ENCODE data around the gene PTCH2.
"Not testable (repeated sequence)": the region's sequence is repeated elsewhere in the genome, so short reads cannot be mapped to it uniquely, and the experiment has no call there.

PTCH2 gene

GRCh38 chr1:44842862-44843655, at the start of gene PTCH2:
PTCH2 (minus strand) TSS chr1:44843253; CDS start chr1:44842932, 321 bp downstream.
- DNase-seq: peak; percentile 96

DNA sequence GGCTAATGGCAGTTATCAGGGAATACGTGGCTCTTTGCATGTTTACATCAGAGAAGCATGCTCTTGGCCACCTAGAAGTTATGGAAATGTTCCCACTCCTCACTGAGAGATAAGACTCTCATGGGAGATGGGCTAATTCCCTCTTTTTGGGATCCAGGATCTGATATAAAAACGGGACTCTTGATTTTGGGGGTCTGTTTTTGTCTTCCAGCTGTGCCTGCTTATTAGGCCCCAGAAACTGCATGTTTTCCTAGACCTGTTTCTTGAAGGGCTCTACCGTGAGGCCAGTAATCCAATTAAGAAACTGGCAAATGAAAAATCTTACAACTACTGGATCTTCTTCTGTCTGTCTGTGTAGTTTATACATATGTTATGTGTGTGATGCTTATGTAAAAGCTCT, 47.0 kb upstream of the PTCH2 start:
- peak; percentile 44 for DNase-seq

DNA sequence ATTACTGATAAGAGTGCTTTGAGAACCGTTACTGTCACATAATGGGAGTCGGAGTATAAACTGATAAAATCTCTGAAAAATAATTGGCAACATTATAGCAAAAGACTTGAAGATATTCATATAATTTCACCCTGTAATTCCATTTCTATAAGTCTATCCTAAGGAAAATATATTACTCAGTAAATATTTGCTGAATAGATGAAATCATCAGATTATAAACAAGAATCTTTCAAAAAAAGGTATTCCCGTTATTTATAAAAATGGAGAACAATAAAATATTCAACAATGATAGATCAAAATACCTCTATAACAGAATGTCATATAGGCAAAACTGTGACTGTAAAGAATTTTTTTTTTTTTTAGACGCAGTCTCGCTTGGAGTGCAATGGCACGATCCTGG, 42.4 kb upstream of the PTCH2 start:
- DNase-seq: no peak

DNA sequence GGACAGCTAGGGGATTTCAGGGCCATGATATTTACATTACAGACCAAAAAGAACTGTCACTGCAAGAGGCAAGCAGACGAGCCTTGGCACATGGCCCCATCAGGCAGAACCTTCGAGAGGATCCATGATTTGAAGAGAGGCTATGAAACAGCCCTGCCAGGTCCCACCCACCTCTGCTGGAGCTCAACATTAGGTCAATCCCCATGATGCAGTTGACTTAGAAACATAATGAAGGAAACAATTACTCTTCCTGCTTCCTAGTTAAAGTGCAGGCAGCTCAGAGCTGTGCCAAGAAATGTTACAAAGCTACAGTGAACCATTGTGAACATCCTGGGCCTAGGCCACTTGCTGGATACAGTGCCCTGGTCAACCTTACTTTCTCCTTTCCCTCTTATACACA, 41.7 kb upstream of the PTCH2 start:
- no peak for DNase-seq

DNA sequence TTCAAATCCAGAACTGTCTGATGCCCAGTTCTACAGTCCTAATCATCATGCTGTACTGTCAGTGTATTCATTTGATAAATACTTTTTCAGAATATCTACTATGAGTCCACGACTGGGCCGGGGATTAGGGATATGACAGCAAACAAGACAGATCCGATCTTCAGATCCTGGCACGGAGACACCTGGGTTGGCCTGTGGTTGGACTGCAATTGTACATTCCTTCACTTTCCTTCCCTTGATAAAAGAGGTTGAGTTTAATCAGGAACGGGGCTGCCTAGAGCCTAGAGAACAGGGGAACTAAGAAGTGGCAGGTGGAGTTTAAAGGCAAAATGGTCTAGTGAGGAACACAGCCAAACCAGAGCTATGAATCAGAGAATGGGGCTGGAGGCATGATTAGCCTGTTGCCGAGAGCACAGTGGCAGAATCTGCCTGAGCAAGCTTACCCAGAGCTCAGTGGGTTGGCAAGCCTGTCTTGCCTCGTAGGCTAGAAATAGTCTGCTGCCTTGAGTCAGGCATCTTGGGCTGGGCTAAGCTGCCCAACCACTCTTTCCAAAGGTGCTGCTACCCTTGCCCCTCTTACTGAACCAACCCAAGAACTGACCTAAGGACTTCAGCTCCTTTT, 38.1 kb upstream of the PTCH2 start:
- no peak for DNase-seq

- DNase-seq: no peak
Observed at GRCh38 chr1:44874155-44874554, 31.1 kb upstream of the PTCH2 start.

GRCh38 chr1:44870096-44870495, 27.0 kb upstream of the PTCH2 start:
- DNase-seq: no peak

DNA sequence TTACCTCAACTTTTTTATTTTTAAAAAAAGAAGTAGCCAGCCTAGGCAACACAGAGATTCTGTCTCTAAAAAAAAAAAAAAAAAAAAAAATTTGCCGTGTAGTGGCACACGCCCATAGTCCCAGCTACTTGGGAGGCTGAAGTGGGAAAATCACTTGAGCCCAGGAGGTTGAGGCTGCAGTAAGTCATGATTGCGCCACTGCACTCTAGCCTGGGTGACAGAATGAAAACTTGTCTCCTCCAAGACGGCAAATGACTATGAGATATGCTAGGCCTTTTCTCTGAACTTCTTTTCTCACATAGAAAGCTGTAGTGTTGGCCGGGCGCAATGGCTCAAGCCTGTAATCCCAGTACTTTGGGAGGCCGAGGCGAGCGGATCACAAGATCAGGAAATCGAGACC, 24.7 kb upstream of the PTCH2 start:
- DNase-seq: no peak

- no peak for DNase-seq
Observed at GRCh38 chr1:44862829-44863401, 19.9 kb upstream of the PTCH2 start.

DNA sequence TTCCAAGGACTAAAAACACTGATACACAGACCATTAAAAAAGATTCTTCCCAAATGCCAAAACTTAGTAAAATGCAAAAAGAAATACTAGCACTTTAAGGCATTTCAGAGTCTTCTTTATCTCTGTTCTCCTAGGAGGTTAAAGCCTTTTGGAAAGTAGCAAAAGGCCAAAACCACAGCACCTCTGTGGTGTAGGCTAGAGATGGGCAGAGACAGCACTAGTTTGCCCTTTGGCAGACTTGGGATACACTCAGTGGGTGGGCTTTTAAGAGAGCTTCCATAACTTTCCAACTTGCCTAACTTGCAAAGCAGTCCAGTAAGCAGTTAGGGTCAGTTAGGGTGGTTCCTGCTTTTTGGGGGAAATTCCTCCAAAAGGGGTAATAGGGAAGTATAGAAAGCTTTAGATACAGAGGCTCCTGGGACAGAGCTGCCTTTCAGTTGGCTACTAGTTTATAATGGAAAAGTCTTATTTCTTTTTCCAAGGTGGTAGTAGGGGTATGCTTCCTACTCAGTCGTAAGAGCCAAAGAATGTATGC, 17.9 kb upstream of the PTCH2 start:
- DNase-seq: no peak

DNA sequence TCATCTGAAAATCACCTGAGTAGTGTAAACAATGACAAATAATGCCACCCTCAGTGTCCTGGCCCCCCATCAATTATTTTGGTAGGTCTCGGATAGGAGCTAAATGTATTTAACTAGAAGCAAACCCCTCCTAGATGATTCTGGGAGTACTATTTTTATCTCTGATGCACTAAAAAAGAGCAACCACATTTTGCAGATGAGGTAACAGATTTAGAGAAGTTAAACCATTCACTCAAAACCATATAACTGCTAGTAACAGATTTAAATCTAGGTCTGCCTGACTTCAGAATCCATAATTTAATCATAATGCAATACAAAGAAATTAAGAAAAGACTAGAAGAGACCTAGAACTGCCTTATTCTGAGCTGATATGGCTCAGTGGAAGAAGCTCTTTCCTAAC, 17.3 kb upstream of the PTCH2 start:
- no peak for DNase-seq

GRCh38 chr1:44857446-44857845, 14.4 kb upstream of the PTCH2 start:
- no peak for DNase-seq

- no peak for DNase-seq
Observed at GRCh38 chr1:44855742-44856141, 12.7 kb upstream of the PTCH2 start.

DNA sequence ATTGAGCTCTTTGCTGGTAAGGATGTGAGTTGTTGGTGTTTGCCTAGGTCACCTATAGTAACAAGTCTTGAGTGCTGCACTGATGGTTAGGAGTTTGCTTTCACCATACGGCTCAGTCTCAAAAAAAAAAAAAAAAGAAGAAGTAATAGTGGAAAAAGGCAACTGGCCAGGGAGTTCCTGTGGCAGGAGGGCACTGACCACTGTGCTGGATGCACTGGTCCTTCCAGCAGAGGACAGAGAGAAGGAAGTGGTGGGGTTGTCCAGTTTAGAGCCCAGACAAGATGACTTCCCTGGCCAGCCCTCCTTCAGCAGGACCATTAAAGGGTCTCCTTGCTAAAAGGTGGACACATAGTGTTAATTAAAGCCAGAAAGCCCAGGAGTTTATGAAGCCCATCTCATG, 11.9 kb upstream of the PTCH2 start:
- no peak for DNase-seq

DNA sequence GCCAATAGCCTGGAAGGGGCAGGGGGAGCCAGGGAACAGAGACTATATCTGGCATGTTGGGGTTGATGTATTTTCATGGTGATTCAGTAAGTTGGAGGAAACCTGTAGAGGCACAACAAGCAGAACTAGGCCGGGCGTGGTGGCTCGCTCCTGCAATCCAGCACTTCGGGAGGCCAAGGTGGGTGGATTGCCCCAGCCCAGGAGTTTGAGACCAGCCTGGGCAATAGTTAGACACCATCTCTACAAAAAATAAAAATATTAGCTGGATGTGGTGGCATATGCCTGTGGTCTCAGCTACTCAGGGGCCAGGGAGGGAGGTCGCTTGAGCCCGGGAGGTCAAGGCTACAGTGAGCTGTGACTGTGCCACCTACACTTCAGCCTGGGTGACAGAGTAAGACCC, 10.1 kb upstream of the PTCH2 start:
- no peak for DNase-seq

- DNase-seq: no peak
Observed at GRCh38 chr1:44851308-44851707, 8.3 kb upstream of the PTCH2 start.

DNA sequence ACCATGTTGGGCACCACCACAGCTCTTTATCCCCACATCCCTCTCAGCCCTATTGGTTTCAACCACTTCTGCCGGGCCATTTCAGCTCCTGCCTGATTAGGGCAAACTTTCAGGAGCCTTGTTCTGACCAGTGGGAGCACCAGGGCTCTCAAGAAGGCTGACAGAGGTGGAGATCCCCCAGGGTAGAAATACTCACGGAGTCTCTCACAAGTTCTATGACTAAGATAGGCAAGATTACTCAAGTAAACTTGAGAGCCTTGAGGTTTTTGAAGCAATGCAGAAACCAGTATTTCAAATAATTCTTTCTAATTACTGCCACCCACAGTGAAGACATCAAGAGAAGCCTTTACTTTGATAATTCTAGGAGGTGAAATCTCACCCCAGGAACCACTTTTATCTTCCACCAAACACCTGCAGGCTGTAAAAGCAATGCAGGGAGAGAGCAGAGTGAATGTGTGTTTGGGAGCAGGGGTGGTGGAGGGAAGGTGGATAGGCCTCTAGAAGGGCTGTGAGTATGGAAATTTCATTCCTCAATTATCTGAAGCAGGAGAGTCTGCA, 6.6 kb upstream of the PTCH2 start:
- DNase-seq: no peak

- DNase-seq: no peak
Observed at GRCh38 chr1:44848456-44849181, 5.6 kb upstream of the PTCH2 start.

DNA sequence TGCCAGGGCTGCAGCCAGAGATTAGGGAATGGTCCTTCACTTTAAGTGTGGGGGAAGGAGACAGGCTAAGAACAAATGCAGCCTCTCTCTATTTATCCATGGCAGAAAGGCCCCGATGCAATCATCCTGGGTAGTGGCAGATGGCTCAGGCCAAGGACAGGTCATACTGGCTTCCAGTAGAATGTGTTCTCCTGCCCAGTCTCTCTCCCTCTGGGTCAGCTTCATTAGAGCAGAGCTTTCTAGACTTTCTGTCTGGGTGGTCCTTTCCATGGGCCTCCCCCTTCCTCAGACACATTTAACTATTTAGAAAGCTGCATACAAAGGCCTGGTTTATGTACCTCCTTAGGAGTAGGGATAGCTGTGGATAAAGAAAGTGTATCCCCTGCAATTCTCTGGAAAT, 4.8 kb upstream of the PTCH2 start:
- peak; percentile 49 for DNase-seq

DNA sequence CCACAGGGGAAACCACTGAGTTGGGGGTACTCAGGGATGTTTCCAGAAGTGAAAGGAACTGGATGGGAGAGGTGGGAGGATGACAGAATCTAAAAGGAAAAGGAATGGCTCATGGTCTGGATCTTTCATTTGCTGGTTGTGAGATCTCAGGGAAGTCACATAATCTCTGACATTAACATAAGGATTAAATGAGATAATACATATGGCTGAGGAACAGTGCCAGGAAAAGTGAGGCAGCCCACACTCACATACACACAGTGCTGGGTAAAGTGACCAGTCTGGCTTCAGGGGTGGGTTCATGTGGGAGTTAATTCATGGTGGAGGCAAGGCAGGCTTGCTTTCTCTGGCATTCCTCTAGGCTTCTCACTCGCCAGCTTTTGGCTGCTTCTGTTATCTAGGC, 3.9 kb upstream of the PTCH2 start:
- DNase-seq: no peak

DNA sequence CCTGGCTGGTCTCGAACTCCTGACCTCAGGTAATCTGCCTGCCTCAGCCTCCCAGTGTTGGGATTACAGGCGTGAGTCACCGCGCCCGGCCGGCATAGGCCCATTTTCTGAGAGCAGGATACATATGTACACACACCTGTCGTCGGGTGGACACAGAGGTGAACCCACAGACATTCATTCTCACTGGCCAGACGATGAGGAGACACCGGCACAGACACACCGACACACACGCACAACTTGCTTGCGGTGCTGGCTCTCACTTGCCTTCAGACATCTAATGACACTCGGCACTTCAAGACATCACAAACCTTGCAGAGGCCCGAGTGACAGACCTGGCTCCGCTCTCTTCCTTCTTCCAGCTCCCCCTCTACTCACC, 579 bp downstream of the PTCH2 start:
- no peak for DNase-seq

DNA sequence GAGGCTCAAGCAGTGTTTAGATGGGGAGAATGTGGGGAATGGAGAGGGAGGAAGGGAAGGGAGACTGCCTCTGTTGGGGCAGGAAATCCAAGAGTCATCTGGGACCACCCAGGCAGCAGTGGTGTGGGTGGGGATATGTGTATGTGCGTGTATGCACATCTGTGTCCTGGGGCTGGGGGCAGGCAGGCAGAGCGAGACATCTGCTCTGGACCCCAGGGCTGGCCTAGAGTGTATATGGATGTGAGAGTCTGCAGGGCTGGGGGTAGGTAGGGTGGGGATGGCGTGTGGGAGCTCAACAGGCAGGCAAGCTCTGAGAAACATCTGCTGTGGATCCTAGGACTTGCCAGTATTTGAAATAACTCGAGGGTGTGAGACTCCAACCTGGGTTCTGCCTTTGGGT, 3.5 kb downstream of the PTCH2 start:
- no peak for DNase-seq

- DNase-seq: not testable (repeated sequence)
Observed at GRCh38 chr1:44838294-44838693, 4.8 kb downstream of the PTCH2 start.

Measured in eye (tissue), 1 donor.